HCT116 (cell line): ENCODE results near the gene FAM53B. TPM values are rescaled to one million over a fixed set of nuclear protein-coding genes. Genes with fewer than 3 reads are reported as not detected.

ENCODE experiments used
- ATAC-seq: fragments of 200-7000 bp; cut with Tn5 transposase; 2 replicates; pipeline ENCODE4 v1.9.1; 2020; ENCODE audit warnings: mild to moderate bottlenecking, moderate library complexity
- BruUV-seq: library from RNA; stranded (reverse); fragments of 400-500 nt; replicated peaks from 2 replicates; lab custom pipeline; 2021; lab: Mats Ljungman, UMichigan
- CTCF ChIA-PET: fragments of 300-600 bp; sonication (Branson Sonifier 250); formaldehyde crosslinking; loops from one replicate; lab custom pipeline; 2021; ENCODE audit warnings: antibody characterized with exemption; lab: Charles Lee
- POLR2A ChIA-PET: fragments of 300-600, 350-600 bp; sonication (Branson Sonifier 250); formaldehyde crosslinking; loops from one replicate; lab custom pipeline; 2021; ENCODE audit warnings: antibody characterized with exemption; lab: Charles Lee
- RAD21 ChIA-PET, 2 experiments: fragments of 300-600 bp; sonication (Branson Sonifier 250); formaldehyde crosslinking; loops; one replicate each; lab custom pipeline; 2023; ENCODE audit warnings: low total read pairs in 2 of 2; ENCODE audit not compliant: uncharacterized antibody in 2 of 2, unreplicated experiment in 2 of 2, low non-redundant PET in 1 of 2; lab: Charles Lee
- DNase-seq: peaks from one replicate; pipeline ENCODE4 v3.0.0-alpha.2; 2010; ENCODE audit warnings: low read depth, low spot score
- H2AFZ ChIP-seq: fragments of 200-600 bp; shearing (Covaris generic), sonication (generic); 2 replicates; pipeline ENCODE4 v1.6.1; 2017; ENCODE audit warnings: low read depth, mixed run types, mixed read lengths, antibody characterized with exemption, low read length; ENCODE audit not compliant: poor library complexity, severe bottlenecking
- H3K27ac ChIP-seq: 2 replicates; pipeline ENCODE4 v1.5.1; 2012; ENCODE audit warnings: low read depth, low read length
- H3K27me3 ChIP-seq: fragments of 200-600 bp; sonication (generic); 2 replicates; pipeline ENCODE4 v1.6.1; 2016; ENCODE audit warnings: mixed run types, low read length, mixed read lengths; ENCODE audit not compliant: insufficient read depth
- H3K36me3 ChIP-seq, 2 experiments: fragments of 200-500 bp in 1 of 2; fragments of 200-600 bp in 1 of 2; sonication (Bioruptor generic) in 1 of 2; sonication (generic) in 1 of 2; 2 replicates each; pipeline versions ENCODE4 v1.5.1 to v1.6.1; 2014 to 2016; ENCODE audit warnings: low read length in 2 of 2, inconsistent platforms in 1 of 2, mixed read lengths in 1 of 2, mixed run types in 1 of 2; ENCODE audit not compliant: insufficient read depth in 2 of 2, control insufficient read depth in 1 of 2
- H3K4me1 ChIP-seq, 2 experiments: fragments of 200-600 bp in 1 of 2; sonication (generic) in 1 of 2; 2 replicates each; pipeline versions ENCODE4 v1.5.1 to v1.6.1; 2012 to 2017; ENCODE audit warnings: low read length in 2 of 2, inconsistent platforms in 1 of 2, mild to moderate bottlenecking in 1 of 2, mixed read lengths in 1 of 2, mixed run types in 1 of 2, moderate library complexity in 1 of 2; ENCODE audit not compliant: insufficient read depth in 2 of 2, control insufficient read depth in 1 of 2
- H3K4me2 ChIP-seq: fragments of 200-600 bp; sonication (generic); 2 replicates; pipeline ENCODE4 v1.6.1; 2017; ENCODE audit warnings: mixed run types, low read length, mixed read lengths
- H3K4me3 ChIP-seq, 2 experiments: fragments of 200-600 bp in 1 of 2; sonication (generic) in 1 of 2; replicated peaks in 1 of 2; 2 replicates each; pipeline ENCODE4 v1.5.1; 2011 to 2016; ENCODE audit warnings: low read length in 2 of 2, control low read depth in 1 of 2, low read depth in 1 of 2, mild to moderate bottlenecking in 1 of 2, mixed read lengths in 1 of 2, mixed run types in 1 of 2
- H3K79me2 ChIP-seq: fragments of 200-600 bp; sonication (generic); 2 replicates; pipeline ENCODE4 v1.6.1; 2017; ENCODE audit warnings: mild to moderate bottlenecking, mixed run types, low read length, moderate library complexity, mixed read lengths; ENCODE audit not compliant: insufficient read depth
- H3K9ac ChIP-seq: fragments of 200-600 bp; sonication (generic); 2 replicates; pipeline ENCODE4 v1.6.1; 2016; ENCODE audit warnings: low read length, mixed read lengths
- H3K9me2 ChIP-seq: fragments of 200-600 bp; sonication (generic), shearing (Covaris generic); 2 replicates; pipeline ENCODE4 v1.6.1; 2017; ENCODE audit warnings: mixed run types, mild to moderate bottlenecking, moderate library complexity; ENCODE audit not compliant: insufficient read depth
- H3K9me3 ChIP-seq, 2 experiments: fragments of 200-500 bp in 1 of 2; fragments of 200-600 bp in 1 of 2; sonication (Bioruptor generic) in 1 of 2; sonication (generic) in 1 of 2; 2 replicates each; pipeline ENCODE4 v1.6.1; 2014 to 2017; ENCODE audit warnings: low read length in 2 of 2, mixed read lengths in 2 of 2, inconsistent platforms in 1 of 2, low read depth in 1 of 2, mild to moderate bottlenecking in 1 of 2, mixed run types in 1 of 2, moderate library complexity in 1 of 2; ENCODE audit not compliant: control insufficient read depth in 1 of 2, insufficient read depth in 1 of 2
- H4K20me1 ChIP-seq: fragments of 200-600 bp; sonication (generic), shearing (Covaris generic); 2 replicates; pipeline ENCODE4 v1.6.1; 2017; ENCODE audit warnings: mixed run types, mild to moderate bottlenecking, moderate library complexity; ENCODE audit not compliant: insufficient read depth
- CEBPB ChIP-seq: IDR thresholded peaks from 2 replicates; pipeline ENCODE4 v1.6.1; 2012; ENCODE audit warnings: low read depth
- EGR1 ChIP-seq: IDR thresholded peaks from 2 replicates; pipeline ENCODE4 v1.6.1; 2012; ENCODE audit warnings: low read depth
- ELF1 ChIP-seq: IDR thresholded peaks from 2 replicates; pipeline ENCODE4 v1.6.1; 2012; ENCODE audit warnings: low read depth, borderline replicate concordance
- EZH2 ChIP-seq: fragments of 200-600 bp; sonication (generic); IDR thresholded peaks from 2 replicates; pipeline ENCODE4 v1.6.1; 2017; ENCODE audit warnings: antibody characterized with exemption, mixed run types
- EZH2phosphoT487 ChIP-seq: fragments of 200-600 bp; IDR thresholded peaks from 2 replicates; pipeline ENCODE4 v1.6.1; 2018; ENCODE audit warnings: antibody characterized with exemption, borderline replicate concordance
- POLR2AphosphoS5 ChIP-seq: IDR thresholded peaks from 2 replicates; pipeline ENCODE4 v1.6.1; 2011; ENCODE audit warnings: mild to moderate bottlenecking, low read depth, low read length, moderate library complexity
- RAD21 ChIP-seq: IDR thresholded peaks from 2 replicates; pipeline ENCODE4 v1.6.1; 2012; ENCODE audit warnings: low read depth, mild to moderate bottlenecking
- SIN3A ChIP-seq: IDR thresholded peaks from 2 replicates; pipeline ENCODE4 v1.6.1; 2012; ENCODE audit warnings: low read depth
- SP1 ChIP-seq: IDR thresholded peaks from 2 replicates; pipeline ENCODE4 v1.6.1; 2012; ENCODE audit warnings: low read depth
- SRF ChIP-seq: IDR thresholded peaks from 2 replicates; pipeline ENCODE4 v1.6.1; 2012; ENCODE audit warnings: low read depth
- TCF7L2 ChIP-seq: IDR thresholded peaks from 2 replicates; pipeline ENCODE4 v1.7.0; 2011; ENCODE audit warnings: borderline replicate concordance, inconsistent platforms; ENCODE audit not compliant: insufficient read depth, insufficient read length; ENCODE audit errors: extremely low read depth
- ZFX ChIP-seq: fragments of 450-650 bp; IDR thresholded peaks from 2 replicates; pipeline ENCODE4 v1.6.1; 2017
- ZNF274 ChIP-seq: fragments of 200-500 bp; sonication (Bioruptor generic); IDR thresholded peaks from 2 replicates; pipeline ENCODE4 v1.6.1; 2014; ENCODE audit warnings: mild to moderate bottlenecking, low read depth, low read length, inconsistent platforms
- intact Hi-C: fragments of 100-400 bp; cut with micrococcal nuclease; formaldehyde crosslinking; loops from 2 replicates; pipeline ENCODE4 v1.10.0; 2022
- total RNA-seq: library from RNA; stranded (reverse); gene quantifications from one replicate; pipeline ENCODE4 v1.2.1, GENCODE V29; 2021; ENCODE audit not compliant: unreplicated experiment
- TF ChIP-seq, protein P1 (sequence below): IDR thresholded peaks from 2 replicates; pipeline ENCODE4 v1.6.1; 2012
- TF ChIP-seq, protein P2 (sequence below): IDR thresholded peaks from 2 replicates; pipeline ENCODE4 v1.6.1; 2012
- TF ChIP-seq, protein P3 (sequence below): IDR thresholded peaks from 2 replicates; pipeline ENCODE4 v1.6.1; 2012; ENCODE audit warnings: low read depth

Gene FAM53B
- total RNA-seq, 1 experiment from 2014 or later = 19.6 TPM

DNA sequence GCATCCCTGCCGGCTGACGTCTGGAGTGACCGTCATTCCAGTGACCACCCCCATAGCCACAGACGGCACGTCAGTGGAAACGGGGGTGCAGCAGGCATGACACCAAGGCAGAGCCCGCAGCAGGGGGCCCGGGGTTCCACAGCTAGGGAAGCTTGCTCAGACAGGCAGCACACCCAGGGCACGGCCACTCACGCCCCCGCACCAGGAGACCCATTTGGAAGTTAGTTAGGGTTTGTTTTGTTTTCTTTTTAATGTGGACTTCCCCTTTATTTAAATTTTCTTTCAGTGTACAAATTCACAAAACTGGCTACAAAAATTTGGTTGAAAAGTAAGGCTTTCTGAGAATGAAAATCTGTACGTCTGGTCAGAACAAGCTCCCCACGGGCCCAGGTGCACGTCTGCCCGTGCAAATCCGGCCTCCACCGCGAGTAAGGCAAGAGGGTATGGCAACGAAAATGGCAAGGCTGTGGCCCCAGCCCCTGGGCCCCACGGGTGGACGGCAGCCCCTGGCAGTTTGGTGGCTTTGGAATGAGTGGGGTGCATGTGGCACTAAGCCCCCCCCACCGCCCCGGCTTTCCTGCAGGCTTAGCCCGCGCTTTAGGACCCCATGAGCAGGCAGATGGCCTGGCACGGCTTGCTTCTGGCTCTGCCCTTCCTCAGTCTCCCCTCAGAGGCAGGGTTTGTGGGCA, 124.2 kb downstream of the FAM53B start:
- ATAC-seq (no peak), DNase-seq (no peak)
- H3K36me3 ChIP-seq = no peaks in the 10 kb centered on the region
- H2AFZ ChIP-seq = no peak overlapping the region
- H3K27ac ChIP-seq = no peak overlapping the region
- no peaks in the 10 kb centered on the region for H3K9me3 ChIP-seq
- no peaks in the 10 kb centered on the region for H3K9me2 ChIP-seq
- H3K79me2 ChIP-seq = no peaks in the 10 kb centered on the region
- H3K4me2 ChIP-seq = no peak overlapping the region
- ChIA-PET RAD21 (no interaction called here), CTCF (no interaction called here), POLR2A (no interaction called here)
- no peak overlapping the region for H3K4me3 ChIP-seq
- intact Hi-C loops = no loop called here
- TF ChIP-seq, protein P1, sequence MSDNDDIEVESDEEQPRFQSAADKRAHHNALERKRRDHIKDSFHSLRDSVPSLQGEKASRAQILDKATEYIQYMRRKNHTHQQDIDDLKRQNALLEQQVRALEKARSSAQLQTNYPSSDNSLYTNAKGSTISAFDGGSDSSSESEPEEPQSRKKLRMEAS = no peak
- TF ChIP-seq ZFX (no peak), EZH2 (no peak), CEBPB (no peak), POLR2AphosphoS5 (no peak), SIN3A (no peak), SP1 (no peak), RAD21 (no peak)
- TF ChIP-seq, all 23 proteins: peak for 0
- no peaks in the 10 kb centered on the region for H4K20me1 ChIP-seq
- no TSS peak for BruUV-seq
- no peaks in the 10 kb centered on the region for H3K27me3 ChIP-seq
- H3K4me1 ChIP-seq = no peaks in the 10 kb centered on the region
- H3K9ac ChIP-seq = no peak overlapping the region

DNA sequence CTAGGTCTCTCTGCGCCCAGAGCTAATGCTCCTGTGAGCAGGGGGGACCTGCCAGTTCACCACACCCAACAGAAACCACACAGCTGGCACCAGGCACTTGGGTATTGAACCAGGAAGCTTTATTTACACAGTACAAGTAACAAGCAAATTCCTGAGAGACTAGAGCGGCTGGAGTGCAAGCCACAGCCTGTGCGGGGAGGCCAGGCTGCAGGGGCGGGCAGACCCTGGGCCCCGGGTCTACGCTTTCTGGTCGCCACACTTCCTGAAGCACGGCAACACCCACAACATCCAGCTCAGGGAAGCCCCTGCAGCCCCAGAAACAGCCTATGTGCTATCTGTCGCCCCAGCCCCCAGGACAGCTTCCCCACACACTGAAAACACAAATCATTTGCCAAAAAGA, 125.0 kb downstream of the FAM53B start:
- Histone ChIP-seq H3K4me3 (no peak overlapping the region), H3K9ac (no peak overlapping the region), H3K9me2 (no peaks in the 10 kb centered on the region), H3K27ac (no peak overlapping the region), H3K4me1 (no peaks in the 10 kb centered on the region), H2AFZ (no peak overlapping the region), H3K4me2 (no peak overlapping the region), H3K36me3 (no peaks in the 10 kb centered on the region), H3K79me2 (no peaks in the 10 kb centered on the region), H4K20me1 (no peaks in the 10 kb centered on the region), H3K27me3 (no peaks in the 10 kb centered on the region), H3K9me3 (no peaks in the 10 kb centered on the region)
- no peak for TF ChIP-seq SRF
- TF ChIP-seq POLR2AphosphoS5 = no peak
- TF ChIP-seq CEBPB = no peak
- TF ChIP-seq ELF1 = no peak
- no peak for TF ChIP-seq EGR1
- TF ChIP-seq RAD21 = no peak
- TF ChIP-seq EZH2phosphoT487 = no peak
- TF ChIP-seq, protein P2, sequence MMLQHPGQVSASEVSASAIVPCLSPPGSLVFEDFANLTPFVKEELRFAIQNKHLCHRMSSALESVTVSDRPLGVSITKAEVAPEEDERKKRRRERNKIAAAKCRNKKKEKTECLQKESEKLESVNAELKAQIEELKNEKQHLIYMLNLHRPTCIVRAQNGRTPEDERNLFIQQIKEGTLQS = no peak
- TF ChIP-seq, protein P3, sequence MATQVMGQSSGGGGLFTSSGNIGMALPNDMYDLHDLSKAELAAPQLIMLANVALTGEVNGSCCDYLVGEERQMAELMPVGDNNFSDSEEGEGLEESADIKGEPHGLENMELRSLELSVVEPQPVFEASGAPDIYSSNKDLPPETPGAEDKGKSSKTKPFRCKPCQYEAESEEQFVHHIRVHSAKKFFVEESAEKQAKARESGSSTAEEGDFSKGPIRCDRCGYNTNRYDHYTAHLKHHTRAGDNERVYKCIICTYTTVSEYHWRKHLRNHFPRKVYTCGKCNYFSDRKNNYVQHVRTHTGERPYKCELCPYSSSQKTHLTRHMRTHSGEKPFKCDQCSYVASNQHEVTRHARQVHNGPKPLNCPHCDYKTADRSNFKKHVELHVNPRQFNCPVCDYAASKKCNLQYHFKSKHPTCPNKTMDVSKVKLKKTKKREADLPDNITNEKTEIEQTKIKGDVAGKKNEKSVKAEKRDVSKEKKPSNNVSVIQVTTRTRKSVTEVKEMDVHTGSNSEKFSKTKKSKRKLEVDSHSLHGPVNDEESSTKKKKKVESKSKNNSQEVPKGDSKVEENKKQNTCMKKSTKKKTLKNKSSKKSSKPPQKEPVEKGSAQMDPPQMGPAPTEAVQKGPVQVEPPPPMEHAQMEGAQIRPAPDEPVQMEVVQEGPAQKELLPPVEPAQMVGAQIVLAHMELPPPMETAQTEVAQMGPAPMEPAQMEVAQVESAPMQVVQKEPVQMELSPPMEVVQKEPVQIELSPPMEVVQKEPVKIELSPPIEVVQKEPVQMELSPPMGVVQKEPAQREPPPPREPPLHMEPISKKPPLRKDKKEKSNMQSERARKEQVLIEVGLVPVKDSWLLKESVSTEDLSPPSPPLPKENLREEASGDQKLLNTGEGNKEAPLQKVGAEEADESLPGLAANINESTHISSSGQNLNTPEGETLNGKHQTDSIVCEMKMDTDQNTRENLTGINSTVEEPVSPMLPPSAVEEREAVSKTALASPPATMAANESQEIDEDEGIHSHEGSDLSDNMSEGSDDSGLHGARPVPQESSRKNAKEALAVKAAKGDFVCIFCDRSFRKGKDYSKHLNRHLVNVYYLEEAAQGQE = no peak
- TF ChIP-seq, protein P1 = no peak
- TF ChIP-seq EZH2 = no peak
- no peak for TF ChIP-seq ZFX
- no peak for TF ChIP-seq ZNF274
- no peak for TF ChIP-seq TCF7L2
- no TSS peak for BruUV-seq
- CTCF ChIA-PET = no interaction called here
- intact Hi-C loops = no loop called here
- POLR2A ChIA-PET = no interaction called here
- DNase-seq (no peak), ATAC-seq (no peak)
- RAD21 ChIA-PET = no interaction called here
